ENCODE data around the gene KIF18B.

Gene KIF18B

GRCh38 chr17:44935116-44935515 is 12.5 kb downstream of the KIF18B start:
- ATAC-seq = no peak
- no peak for DNase-seq

DNA sequence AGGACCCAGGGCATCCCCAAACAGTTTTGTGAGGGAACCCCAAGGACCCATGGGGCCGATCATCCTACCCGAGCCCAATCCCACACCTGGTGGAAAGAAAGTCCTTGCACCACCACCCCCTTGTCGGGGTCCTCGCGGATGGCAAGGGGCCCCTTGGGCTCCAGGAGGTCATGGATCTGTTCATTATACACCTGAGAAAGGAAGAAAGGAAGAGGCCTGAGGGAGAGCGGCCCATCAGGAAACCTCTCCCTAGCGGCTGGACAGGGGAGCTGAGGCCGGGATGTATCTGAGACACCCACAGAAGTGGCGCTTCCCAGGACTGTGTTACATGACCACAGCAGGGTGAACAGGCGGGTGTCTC is 12.8 kb downstream of the KIF18B start:
- no peak for ATAC-seq
- DNase-seq = no peak

GRCh38 chr17:44933824-44934744 is 13.5 kb downstream of the KIF18B start:
- DNase-seq (no peak), ATAC-seq (no peak)

- ATAC-seq = no peak
- no peak for DNase-seq
Observed at GRCh38 chr17:44932787-44933097, 14.8 kb downstream of the KIF18B start.

- DNase-seq (no peak), ATAC-seq (peak; percentile 32)
Observed at GRCh38 chr17:44932096-44932786, 15.3 kb downstream of the KIF18B start.

- DNase-seq = no peak
- ATAC-seq = no peak
Observed at GRCh38 chr17:44931376-44931775, 16.2 kb downstream of the KIF18B start.

GRCh38 chr17:44930667-44931066 is 16.9 kb downstream of the KIF18B start:
- DNase-seq (no peak), ATAC-seq (no peak)

DNA sequence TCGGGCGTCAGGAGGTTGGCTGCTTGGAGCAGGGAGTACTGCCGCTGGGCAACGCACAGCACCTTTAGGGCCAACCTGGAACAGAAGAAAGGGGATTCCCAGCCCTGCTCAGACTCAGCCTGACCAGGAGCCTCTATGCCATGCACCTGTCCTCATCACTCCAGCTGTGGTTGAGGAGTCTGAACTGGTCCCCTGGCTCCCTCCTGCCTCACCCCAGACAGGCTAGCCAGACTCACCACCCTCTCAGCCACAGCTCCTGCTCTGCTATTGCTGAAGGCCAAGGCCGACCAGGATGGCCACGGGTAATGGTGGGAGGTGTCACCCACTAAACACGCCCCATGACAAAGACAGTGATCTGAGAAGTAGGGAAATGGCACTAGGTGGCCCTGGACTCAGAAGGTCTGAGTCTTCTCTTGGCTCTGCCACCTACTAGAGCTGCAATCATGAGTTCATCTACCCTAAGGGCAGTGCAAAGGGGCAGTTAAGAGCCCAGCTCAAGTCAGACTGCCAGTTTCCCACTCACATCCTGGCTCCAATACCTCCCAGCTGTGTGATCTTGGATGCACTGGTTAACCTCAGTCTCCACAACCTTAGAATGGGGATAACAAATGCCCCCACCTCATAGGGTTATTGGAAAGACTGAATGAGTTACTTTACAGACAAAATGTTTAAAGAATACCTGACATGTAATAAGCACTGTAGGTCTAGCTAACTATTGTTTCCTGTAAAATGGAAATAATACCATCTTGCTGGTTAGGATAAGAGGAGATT is 18.4 kb downstream of the KIF18B start:
- DNase-seq (no peak), ATAC-seq (no peak)

DNA sequence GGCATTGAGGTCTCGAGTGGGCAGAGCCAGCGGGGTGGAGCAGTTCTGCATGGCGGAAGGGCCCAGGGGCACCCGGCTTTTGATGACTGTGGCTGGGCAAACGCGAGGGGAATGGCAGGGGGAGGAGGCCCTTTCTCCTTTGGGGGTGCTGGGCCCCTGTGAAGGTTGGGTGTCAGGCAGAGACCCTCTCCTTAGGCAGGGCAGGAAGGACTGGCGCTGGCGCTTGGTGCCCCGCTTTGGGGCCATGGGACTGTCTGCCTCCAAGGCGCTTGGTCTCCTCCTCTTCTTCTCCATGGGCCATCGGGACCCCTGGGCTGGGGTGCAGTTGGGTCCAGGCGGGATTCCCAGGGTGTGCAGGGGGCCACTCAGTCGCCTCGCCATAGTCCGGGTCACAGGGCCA is 19.4 kb downstream of the KIF18B start:
- no peak for DNase-seq

DNA sequence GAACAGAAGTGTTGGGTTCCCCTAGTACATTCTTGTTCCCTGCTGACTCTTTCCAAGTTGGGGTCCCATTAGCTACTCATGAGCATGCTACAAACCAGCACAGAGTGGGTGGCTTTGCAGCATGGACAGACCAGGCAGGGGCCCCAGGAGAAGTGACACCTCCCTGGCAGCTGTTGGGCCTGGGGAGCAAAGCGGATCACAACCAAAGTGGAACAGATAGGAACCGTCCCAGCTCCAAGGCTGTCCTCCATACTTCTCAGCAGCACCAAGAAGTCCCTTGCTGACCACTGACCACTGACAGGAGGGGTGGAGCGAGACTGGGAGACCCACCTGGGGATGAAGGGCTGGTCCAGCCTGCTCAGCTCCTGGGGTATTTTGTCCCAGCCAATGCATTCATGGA is 19.9 kb downstream of the KIF18B start:
- DNase-seq (no peak), ATAC-seq (no peak)

More for the DNA sequence above, 19.4 kb downstream of the KIF18B start:
- ATAC-seq = no peak

DNA sequence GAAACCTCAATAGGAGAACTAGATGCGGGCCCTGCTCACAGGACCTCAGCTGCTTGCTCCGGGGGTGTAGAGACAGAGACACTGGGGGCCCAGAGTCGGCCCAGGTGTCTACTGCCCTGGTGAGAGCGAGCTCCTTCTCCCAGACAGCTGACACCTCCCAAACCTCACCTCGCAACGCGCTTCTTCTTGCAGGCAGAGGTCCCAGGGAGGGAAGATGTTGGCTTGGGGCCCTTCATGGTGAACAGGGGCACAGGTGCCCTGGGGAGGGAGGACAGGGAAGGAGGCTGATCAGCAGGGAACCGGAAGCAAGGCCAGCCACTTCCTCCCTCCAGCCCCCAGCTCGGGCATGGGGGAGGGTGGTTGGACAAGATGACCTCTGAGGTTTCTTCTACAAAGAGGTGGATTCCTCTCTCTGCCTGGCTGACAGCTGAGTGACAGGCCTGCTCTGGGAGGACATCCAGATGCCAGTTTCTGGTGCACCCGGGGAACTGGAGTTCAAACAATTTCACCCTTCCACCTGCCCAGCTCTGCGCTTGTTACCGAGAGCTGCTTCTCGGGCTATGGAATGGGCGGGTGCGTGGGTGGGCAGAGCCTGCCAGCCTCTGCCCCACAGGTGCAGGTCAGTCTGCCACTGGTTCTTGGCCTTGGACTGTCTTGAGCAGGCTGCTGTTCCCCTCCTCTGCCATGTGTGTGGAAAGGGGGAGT is 20.6 kb downstream of the KIF18B start:
- no peak for DNase-seq
- no peak for ATAC-seq

GRCh38 chr17:44925731-44926697 is 21.6 kb downstream of the KIF18B start:
- no peak for DNase-seq
- ATAC-seq = no peak

GRCh38 chr17:44924107-44924544 is 23.4 kb downstream of the KIF18B start:
- no peak for ATAC-seq
- no peak for DNase-seq

DNA sequence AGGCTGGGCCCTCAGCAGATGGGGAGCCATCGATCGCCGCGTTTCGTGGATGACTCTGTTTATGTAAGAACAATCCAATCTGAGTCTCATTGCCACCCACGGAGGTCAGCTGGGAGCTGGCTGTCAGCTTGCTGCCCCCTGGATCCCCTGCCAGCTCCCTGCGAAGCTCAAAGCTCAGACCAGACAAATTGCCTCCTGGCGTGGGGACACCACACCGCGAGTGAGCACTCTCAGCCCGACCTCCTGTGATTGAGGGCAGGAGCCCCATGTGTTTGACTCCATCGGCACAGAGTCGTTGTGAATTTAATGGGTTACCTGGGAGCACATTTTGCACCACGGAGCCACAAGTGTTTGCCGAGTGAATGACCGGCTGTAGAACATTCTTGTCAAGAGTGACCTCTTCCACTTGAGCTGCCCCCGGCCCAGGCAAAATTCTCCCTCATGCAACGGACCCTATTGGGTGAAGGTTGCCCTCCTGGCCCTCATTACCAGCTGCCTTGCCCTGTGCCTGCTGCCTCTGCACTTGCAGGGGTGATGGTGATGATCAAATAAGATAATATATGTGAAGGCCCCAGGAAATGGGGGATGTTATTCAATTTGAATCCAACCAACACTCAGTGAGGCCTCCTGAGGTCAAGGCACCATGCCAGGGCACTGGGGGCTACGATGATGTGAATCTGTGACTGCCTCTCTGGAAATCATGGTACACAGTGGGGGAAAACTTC is 24.7 kb downstream of the KIF18B start:
- no peak for ATAC-seq
- DNase-seq = no peak

DNA sequence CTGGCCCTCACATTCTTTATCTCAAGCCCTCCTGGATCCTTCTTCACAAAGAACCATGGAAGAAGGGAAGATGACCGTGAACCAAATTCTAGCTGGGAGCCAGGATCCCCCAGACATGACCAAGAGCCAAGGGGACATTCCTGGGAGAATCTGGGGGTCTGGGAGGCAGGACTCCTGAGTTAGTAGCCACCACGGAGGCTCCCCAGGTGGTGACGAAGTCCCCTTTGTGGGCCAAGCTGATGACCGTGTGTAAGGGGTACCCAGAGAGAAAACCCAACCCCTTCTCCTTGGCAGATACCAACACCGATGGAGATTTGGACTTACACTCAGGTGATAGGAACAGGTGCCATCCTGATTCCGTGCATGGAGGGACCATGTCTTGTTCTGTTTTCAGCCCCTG is 25.4 kb downstream of the KIF18B start:
- ATAC-seq (no peak), DNase-seq (no peak)

DNA sequence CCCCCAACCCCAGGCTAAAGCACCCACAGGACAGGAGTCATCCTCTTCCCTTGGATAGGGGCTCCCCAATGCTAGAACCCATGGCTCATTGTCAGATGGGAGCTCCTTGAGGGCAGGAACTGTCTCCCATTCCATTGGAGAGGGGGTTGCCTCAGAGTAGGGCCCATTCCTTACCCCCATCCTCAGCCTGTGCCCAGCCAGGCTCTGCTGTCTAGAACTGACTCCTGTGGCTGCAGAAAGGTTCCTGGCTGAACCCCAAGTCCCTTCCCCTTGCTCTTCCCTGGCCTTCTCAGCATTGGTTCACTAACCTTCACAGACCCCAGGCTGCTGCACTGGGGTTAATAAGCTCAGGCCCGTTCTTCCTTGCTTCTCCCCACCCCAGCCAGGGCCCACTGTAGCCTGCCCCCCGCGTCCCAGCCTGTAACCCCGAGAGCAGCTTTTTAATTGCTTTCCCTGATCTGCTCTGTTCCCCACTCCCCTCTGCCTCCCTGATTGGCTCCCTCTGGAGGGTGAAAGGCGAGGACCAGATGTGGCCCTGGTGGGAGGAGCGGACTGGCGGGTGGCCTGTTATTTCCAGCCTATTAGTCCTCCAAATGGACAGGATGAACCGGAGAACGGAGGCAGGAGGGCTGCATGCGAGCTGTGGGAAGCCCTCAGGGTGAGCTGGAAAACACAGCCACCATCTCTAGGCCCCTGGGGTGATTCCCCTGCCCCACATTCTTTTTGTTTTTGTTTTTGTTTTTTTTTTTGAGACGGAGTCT is 26.3 kb downstream of the KIF18B start:
- DNase-seq (no peak), ATAC-seq (no peak)

- no peak for DNase-seq
- ATAC-seq = no peak
Observed at GRCh38 chr17:44920565-44920940, 27.0 kb downstream of the KIF18B start.

DNA sequence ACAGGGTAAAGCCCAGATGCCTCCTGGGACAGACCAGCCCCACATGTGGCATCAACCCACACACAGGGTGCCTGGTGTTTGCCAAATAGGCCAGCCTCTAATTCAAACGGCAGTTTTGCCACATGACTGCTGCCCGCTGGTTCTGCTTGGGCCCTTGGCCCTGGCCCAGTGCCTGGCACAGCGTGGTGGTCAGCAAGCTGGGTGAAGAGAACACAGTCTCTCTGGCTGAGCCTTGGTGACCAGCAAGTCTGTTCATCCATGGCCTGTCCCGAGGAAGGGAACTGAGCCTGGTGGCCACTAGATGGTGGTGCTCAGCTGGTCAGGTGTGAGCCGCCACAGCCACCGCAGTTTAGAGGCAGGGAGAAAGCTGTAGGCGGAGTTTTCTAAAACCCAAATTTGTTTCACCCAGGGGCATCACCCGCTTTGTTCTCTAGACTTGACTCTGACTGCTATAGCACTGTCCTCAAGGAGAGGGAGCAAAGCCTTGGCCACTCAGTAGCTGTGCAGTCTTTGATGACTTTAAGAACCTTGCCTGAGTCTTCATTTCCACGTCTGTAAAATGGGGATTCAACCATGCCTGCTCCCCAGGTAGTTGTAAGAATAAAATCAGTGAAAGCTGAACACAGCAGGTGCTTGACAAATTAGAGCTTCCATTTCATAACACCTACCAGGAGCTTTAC is 27.5 kb downstream of the KIF18B start:
- DNase-seq = peak; percentile 68
- ATAC-seq = peak; percentile 85

DNA sequence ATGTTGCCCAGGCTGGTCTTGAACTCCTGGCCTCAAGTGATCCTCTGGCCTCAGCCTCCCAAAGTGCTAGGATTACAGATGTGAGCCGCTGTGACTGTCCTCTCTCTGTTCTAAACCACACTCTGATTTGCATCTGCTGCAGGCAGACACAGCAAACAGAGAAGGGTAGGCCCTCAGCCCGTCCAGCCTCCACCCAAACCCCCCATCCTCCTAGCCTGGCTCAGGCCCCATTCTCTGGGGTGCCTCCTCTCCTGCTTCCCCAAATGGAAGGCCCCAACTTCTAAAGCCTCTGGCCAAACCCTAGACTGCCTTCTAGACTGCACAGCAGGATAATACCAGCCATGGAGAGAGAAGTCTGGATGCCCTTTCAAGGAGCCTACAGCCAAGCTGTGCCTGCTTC is 28.2 kb downstream of the KIF18B start:
- no peak for DNase-seq
- ATAC-seq = no peak

All from stimulated activated naive CD8-positive, alpha-beta T cell treated with anti-CD3 and anti-CD28 coated beads, Interleukin-15, Interleukin-2, amounts not matched to agents 100 U/mL and 50 U/mL, for 24 hours (primary cell).